Osteoblast (primary cell): ENCODE measurements around the gene SDCBP2. TPM values are rescaled to one million over a fixed set of nuclear protein-coding genes. Genes with fewer than 3 reads are reported as not detected.
A peak's percentile ranks its signal among the peaks of the same experiment; 100 is the strongest.

Experiments
- DNase-seq: peaks from one replicate; pipeline ENCODE4 v3.0.0; 2011; ENCODE audit warnings: low spot score, mixed read lengths; ENCODE audit not compliant: insufficient read length; ENCODE audit errors: missing footprints
- H2AFZ ChIP-seq: 2 replicates; pipeline ENCODE4 v1.6.0; 2011; ENCODE audit warnings: mild to moderate bottlenecking, low read length
- H3K27ac ChIP-seq: 2 replicates; pipeline ENCODE4 v1.5.1; 2011; ENCODE audit warnings: mild to moderate bottlenecking, low read depth, low read length, moderate library complexity
- H3K27me3 ChIP-seq: 2 replicates; pipeline ENCODE4 v1.6.0; 2012; ENCODE audit warnings: mild to moderate bottlenecking, control low read depth, inconsistent platforms, low read length, moderate library complexity; ENCODE audit not compliant: insufficient read depth
- H3K36me3 ChIP-seq: 2 replicates; pipeline ENCODE4 v1.5.1; 2011; ENCODE audit warnings: mild to moderate bottlenecking, low read length, control low read depth, moderate library complexity; ENCODE audit not compliant: insufficient read depth
- H3K4me1 ChIP-seq: 2 replicates; pipeline ENCODE4 v1.5.1; 2011; ENCODE audit warnings: mild to moderate bottlenecking, low read length, control low read depth, moderate library complexity; ENCODE audit not compliant: insufficient read depth
- H3K4me2 ChIP-seq: 2 replicates; pipeline ENCODE4 v1.6.0; 2011; ENCODE audit warnings: mild to moderate bottlenecking, low read length; ENCODE audit not compliant: insufficient read depth
- H3K4me3 ChIP-seq: fragments of 200-600 bp; sonication (generic); 3 replicates; pipeline ENCODE4 v1.5.1; 2012; ENCODE audit warnings: mild to moderate bottlenecking, low read length, inconsistent platforms; ENCODE audit not compliant: insufficient read depth
- H3K79me2 ChIP-seq: 2 replicates; pipeline ENCODE4 v1.6.0; 2012; ENCODE audit warnings: mild to moderate bottlenecking, low read length, control low read depth, inconsistent platforms; ENCODE audit not compliant: insufficient read depth
- H3K9me3 ChIP-seq: 2 replicates; pipeline ENCODE4 v1.5.1; 2011; ENCODE audit warnings: low read depth, low read length, control low read depth
- H4K20me1 ChIP-seq: 2 replicates; pipeline ENCODE4 v1.6.0; 2012; ENCODE audit warnings: mild to moderate bottlenecking, low read length, control low read depth; ENCODE audit not compliant: insufficient read depth
- total RNA-seq: library from RNA; depleted of rRNA; stranded (reverse); fragments of >200 nt; gene quantifications from 2 replicates; pipeline ENCODE4 v1.2.3, GENCODE V29; 2012
- TF ChIP-seq, protein P1 (sequence below): IDR thresholded peaks from 2 replicates; pipeline ENCODE4 v1.5.1; 2011; ENCODE audit warnings: mild to moderate bottlenecking, low read depth, low read length, moderate library complexity; ENCODE audit errors: extremely low read depth

SDCBP2 gene
- total RNA-seq, 1 donor, result 2.2 TPM

DNA sequence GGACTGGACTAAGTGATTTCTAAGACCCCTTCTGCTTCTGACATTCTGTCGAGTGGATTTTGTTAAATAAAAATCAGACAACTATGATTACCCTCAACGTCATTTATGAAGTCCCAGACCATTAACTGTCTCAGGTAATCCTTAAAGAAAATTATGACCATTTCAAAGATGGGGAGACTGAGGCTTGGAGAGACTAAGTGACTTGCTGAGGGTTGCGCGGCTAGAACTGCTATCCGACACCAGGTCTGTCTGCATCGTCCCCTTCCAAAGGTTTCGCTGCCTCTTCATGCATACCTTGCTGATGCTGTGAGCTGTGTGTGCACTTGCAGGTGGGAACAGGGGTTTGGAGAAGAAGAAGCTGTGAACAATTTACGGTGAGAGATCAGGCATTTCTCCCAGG, 59.7 kb downstream of the SDCBP2 start:
- Histone ChIP-seq H3K79me2 (peaks cover 3% of the 10 kb centered on the region), H2AFZ (no peak overlapping the region), H3K4me2 (no peak overlapping the region), H3K4me3 (no peak overlapping the region), H3K36me3 (no peaks in the 10 kb centered on the region), H3K27ac (no peak overlapping the region), H4K20me1 (peaks cover 3% of the 10 kb centered on the region), H3K9me3 (no peaks in the 10 kb centered on the region), H3K27me3 (no peaks in the 10 kb centered on the region), H3K4me1 (peaks cover 14% of the 10 kb centered on the region)
- no peak for DNase-seq
- TF ChIP-seq, protein P1, sequence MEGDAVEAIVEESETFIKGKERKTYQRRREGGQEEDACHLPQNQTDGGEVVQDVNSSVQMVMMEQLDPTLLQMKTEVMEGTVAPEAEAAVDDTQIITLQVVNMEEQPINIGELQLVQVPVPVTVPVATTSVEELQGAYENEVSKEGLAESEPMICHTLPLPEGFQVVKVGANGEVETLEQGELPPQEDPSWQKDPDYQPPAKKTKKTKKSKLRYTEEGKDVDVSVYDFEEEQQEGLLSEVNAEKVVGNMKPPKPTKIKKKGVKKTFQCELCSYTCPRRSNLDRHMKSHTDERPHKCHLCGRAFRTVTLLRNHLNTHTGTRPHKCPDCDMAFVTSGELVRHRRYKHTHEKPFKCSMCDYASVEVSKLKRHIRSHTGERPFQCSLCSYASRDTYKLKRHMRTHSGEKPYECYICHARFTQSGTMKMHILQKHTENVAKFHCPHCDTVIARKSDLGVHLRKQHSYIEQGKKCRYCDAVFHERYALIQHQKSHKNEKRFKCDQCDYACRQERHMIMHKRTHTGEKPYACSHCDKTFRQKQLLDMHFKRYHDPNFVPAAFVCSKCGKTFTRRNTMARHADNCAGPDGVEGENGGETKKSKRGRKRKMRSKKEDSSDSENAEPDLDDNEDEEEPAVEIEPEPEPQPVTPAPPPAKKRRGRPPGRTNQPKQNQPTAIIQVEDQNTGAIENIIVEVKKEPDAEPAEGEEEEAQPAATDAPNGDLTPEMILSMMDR, result no peak

DNA sequence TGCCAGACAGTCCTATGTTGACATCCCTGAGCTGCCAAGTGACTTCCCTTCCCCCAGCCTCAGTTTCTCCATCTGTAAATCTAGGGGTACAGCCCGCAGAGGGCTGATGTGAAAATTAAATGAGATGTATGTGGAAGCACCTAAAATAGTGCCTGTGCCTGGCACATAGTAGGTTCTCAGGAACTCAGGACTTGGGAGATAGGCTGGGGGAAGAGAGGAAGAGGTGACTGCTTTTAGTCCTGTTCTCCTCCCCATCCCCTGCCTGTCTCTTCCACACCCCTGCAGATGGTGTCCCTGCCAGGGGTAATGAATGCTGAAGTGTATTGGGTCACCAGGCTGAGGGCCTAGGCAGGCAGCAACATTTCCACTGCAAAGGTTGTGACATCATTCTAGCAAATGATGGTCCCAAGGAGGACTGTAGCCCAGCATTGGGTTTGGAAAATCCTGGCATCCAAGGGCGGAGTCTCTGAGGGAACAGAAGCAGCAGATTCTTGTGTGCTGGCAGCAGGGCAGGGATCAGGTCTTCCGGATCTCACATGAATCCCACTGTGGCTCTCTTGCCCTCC, 61.0 kb downstream of the SDCBP2 start:
- Histone ChIP-seq H4K20me1 (peaks cover 3% of the 10 kb centered on the region), H3K9me3 (no peaks in the 10 kb centered on the region), H3K27ac (no peak overlapping the region), H2AFZ (no peak overlapping the region), H3K36me3 (no peaks in the 10 kb centered on the region), H3K4me1 (peaks cover 14% of the 10 kb centered on the region), H3K27me3 (no peaks in the 10 kb centered on the region), H3K79me2 (peaks cover 3% of the 10 kb centered on the region), H3K4me2 (no peak overlapping the region), H3K4me3 (no peak overlapping the region)
- DNase-seq, result no peak
- TF ChIP-seq, protein P1, result no peak

DNA sequence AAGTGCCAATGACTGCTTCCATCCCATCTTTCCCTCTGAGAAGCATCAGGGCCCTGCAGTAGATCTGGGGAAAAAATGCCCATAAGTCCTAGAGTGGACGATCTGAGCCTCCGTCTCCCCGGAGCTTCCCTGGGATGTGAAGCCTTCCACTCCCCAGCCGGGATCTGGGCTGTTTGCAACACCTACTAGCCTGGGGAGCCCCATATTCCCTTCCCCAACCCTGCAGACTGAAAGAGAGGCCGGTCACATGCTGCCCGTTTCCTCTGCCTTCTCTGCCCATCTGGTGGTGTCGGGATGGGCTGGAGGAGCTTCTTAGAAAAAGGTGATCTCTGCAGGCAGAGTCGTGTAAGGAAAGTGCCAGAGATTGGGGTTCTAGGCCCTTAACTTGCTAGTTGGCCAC, 61.8 kb downstream of the SDCBP2 start:
- H3K4me3 ChIP-seq, result peak overlapping the region; percentile 81
- no peak for DNase-seq
- H3K27ac ChIP-seq, result no peak overlapping the region
- H2AFZ ChIP-seq, result no peak overlapping the region
- H3K4me2 ChIP-seq, result peak overlapping the region; percentile 89
- H3K36me3 ChIP-seq, result no peaks in the 10 kb centered on the region
- no peaks in the 10 kb centered on the region for H3K9me3 ChIP-seq
- H3K4me1 ChIP-seq, result peaks cover 14% of the 10 kb centered on the region
- no peaks in the 10 kb centered on the region for H3K27me3 ChIP-seq
- H4K20me1 ChIP-seq, result peaks cover 3% of the 10 kb centered on the region
- H3K79me2 ChIP-seq, result peaks cover 3% of the 10 kb centered on the region
- TF ChIP-seq, protein P1, result no peak

DNA sequence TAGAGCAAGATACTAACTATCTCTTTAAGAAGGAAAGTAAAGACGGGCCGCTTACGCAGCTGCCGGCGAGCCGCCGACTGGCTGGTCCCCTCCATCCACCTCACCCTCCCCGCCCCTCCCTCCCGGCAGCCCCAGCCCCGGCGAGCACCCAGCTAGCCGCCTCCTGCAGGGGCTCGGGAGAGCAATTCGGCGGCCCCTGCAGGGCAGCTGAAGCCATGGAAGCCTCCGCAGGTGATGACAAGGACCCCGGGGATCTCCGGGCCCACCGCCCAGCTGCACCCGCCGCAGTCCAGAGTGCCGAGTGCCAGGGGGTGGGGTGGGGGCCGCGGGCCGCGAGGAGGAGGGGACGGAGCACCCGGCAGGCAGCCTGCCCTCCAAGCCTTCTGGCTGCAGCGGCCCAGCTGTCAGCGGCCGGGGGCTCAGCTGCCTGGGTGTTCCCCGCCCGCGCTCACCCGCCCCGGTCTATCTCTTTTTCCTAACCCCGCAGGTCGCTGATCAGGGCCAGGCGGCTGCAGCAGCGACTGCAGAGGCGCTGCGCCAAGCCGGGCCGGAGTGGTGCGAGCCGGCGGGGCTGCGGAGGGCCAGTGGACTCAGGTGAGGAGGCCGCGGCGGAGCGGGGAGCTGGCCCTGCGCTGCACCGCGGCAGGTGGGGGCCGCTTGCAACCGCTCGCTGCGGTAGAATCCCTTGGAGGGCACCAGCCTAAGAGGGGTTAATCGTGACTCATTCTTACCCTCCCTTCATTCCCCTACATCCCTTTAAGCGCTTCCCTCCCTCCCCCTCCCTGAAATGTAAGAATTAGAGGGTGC, 62.6 kb downstream of the SDCBP2 start, which contains the start of gene SNPH:
Gene SNPH (plus strand): TSS at position 128 of the 807 bp plus-strand sequence. CDS start 29,946 bp downstream, outside the sequence.
- peak within 1 kb of the TSS; percentile 73 for H3K27ac ChIP-seq
- H2AFZ ChIP-seq, result peak within 1 kb of the TSS; percentile 98
- no peaks in the 10 kb centered on the region for H3K27me3 ChIP-seq
- no peaks in the 10 kb centered on the region for H3K9me3 ChIP-seq
- H3K4me3 ChIP-seq, result peak within 1 kb of the TSS; percentile 81
- peaks cover 14% of the 10 kb centered on the region for H3K4me1 ChIP-seq
- H3K36me3 ChIP-seq, result no peaks in the 10 kb centered on the region
- H4K20me1 ChIP-seq, result peaks cover 3% of the 10 kb centered on the region
- peak; percentile 87 for DNase-seq
- H3K79me2 ChIP-seq, result peaks cover 3% of the 10 kb centered on the region
- H3K4me2 ChIP-seq, result peak within 1 kb of the TSS; percentile 89
- TF ChIP-seq, protein P1, result no peak
